Thyroid gland (tissue), 4 donors: Measurements from ENCODE around the gene CNTD1. TPM values are rescaled to one million over a fixed set of nuclear protein-coding genes. Genes with fewer than 3 reads are reported as not detected.
"Not testable (repeated sequence)": the region's sequence is repeated elsewhere in the genome, so short reads cannot be mapped to it uniquely, and the experiment has no call there.

ENCODE experiments used
- DNase-seq, 2 donors: peaks; one replicate each; pipeline ENCODE4 v3.0.0-alpha.2; 2019
- H3K27ac ChIP-seq, 3 donors: fragments of 200-600 bp; sonication (generic); 1 replicate in 2 of 3; 2 replicates in 1 of 3; pipeline ENCODE4 v1.5.1; 2016 to 2019; ENCODE audit warnings: mild to moderate bottlenecking in 1 of 3, moderate library complexity in 1 of 3
- H3K27me3 ChIP-seq: fragments of 200-600 bp; sonication (generic); one replicate; pipeline ENCODE4 v1.5.1; 2019
- H3K36me3 ChIP-seq, 2 donors: fragments of 200-600 bp; sonication (generic); one replicate each; pipeline ENCODE4 v1.5.1; 2016 to 2019
- H3K4me1 ChIP-seq, 2 donors: fragments of 200-600 bp; sonication (generic); one replicate each; pipeline ENCODE4 v1.5.1; 2017 to 2019
- H3K4me3 ChIP-seq, 3 donors: fragments of 200-600 bp; sonication (generic); replicated peaks in 1 of 3; 1 replicate in 2 of 3; 2 replicates in 1 of 3; pipeline ENCODE4 v1.5.1; 2016; ENCODE audit warnings: mild to moderate bottlenecking in 1 of 3
- H3K9me3 ChIP-seq: fragments of 200-600 bp; sonication (generic); one replicate; pipeline ENCODE4 v1.5.1; 2017
- POLR2A ChIP-seq, 2 donors: fragments of 450-650 bp; IDR thresholded peaks; one replicate each; pipeline ENCODE4 v1.6.1; 2017; ENCODE audit warnings: antibody characterized with exemption in 2 of 2, mild to moderate bottlenecking in 2 of 2, moderate library complexity in 1 of 2
- WGBS, 2 donors: methylation state at CpG; one replicate each; pipeline ENCODE4 v1.1.5; 2017; 5-methylcytosine and 5-hydroxymethylcytosine counted together
- intact Hi-C: fragments of 100-400 bp; cut with DNase I; formaldehyde crosslinking; loops from one replicate; pipeline ENCODE4 v1.15.1; 2023
- total RNA-seq, 4 donors: library from RNA; depleted of rRNA; stranded (reverse); fragments of >200 nt; gene quantifications; one replicate each; pipeline ENCODE4 v1.2.3, GENCODE V29; 2016
- TF ChIP-seq, protein P1 (sequence below), 6 experiments: fragments of 200-600 bp in 3 of 6; fragments of 450-650 bp in 3 of 6; sonication (generic) in 3 of 6; IDR thresholded peaks; one replicate each; pipeline ENCODE4 v1.5.1; 2016 to 2019; ENCODE audit warnings: antibody characterized with exemption in 6 of 6, mild to moderate bottlenecking in 2 of 6, inconsistent platforms in 1 of 6, moderate library complexity in 1 of 6

The CNTD1 gene
- total RNA-seq, 4 donors from 2014 or later: 0.27 TPM; not detected in 3

DNA sequence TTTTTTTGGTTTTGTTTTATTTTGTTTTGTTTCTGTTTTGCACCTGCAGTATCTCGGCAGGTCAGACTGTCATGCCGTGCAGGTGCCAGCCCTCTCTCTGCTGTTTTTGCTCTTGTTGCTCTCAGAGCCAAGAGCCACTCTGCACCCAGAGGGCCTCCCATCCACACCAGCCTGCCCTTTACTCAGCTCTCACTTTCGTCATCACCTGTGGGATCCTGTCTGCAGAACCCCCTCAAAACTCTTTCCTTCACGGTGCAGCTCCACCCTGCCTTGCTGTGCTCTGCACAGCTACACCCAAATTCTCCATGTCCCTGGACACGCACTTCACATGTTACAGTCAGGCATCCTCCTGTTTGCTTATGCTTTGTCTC, 54.9 kb downstream of the CNTD1 start:
- Histone ChIP-seq H3K4me1 (peaks cover 8 to 23% of the 10 kb centered on the region in 2 donors), H3K4me3 (no peak overlapping the region)

DNA sequence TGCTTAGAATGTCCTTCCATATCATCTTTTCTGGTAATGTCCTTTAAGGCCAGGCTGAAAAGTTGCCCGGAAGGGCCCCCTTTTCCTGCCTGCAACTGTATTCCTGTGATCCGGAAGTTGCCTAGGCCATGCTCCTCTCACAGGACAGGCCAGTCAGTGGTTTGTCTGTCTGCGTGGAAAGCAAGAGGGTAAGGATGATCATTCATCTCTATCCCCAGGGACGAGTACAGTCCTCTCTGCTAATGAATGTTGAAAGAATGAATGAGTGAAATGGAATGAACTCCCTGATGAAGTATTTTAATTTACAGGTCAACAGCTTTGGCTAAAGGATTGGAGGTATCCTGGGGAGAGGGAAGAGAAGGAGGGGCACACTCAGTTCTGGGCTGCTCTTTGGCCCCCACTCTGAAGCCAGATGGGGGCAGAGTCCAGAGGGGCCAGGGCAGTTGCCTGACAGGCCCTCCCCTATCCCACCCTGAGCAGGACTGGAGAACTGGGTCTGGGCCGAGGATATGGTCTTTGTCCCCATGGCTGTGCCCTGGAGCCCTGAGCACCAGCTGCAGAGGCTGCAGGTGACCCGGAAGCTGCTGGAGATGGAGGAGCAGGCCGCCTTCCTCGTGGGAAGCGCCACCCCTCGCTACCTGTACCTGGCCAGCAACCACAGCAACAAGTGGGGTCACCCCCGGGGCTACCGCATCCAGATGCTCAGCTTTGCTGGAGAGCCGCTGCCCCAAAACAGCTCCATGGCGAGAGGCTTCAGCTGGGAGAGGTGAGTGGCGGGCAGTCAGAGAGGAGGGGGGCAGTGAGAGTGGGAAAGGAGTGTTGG, 55.5 kb downstream of the CNTD1 start:
- Histone ChIP-seq H3K27ac (no peak overlapping the region), H3K36me3 (no peaks in the 10 kb centered on the region)

More for the DNA sequence above, 54.9 kb downstream of the CNTD1 start:
- Histone ChIP-seq H3K9me3 (no peaks in the 10 kb centered on the region), H3K27me3 (no peaks in the 10 kb centered on the region), H3K27ac (no peak overlapping the region), H3K36me3 (no peaks in the 10 kb centered on the region)
- intact Hi-C loops: no loop called here
- WGBS, 2 donors: 45 to 62% methylated on average over 5 of the region's 5 CpGs
- no peak for TF ChIP-seq POLR2A (IDR thresholded peaks at IDR 0.05)
- TF ChIP-seq, protein P1, sequence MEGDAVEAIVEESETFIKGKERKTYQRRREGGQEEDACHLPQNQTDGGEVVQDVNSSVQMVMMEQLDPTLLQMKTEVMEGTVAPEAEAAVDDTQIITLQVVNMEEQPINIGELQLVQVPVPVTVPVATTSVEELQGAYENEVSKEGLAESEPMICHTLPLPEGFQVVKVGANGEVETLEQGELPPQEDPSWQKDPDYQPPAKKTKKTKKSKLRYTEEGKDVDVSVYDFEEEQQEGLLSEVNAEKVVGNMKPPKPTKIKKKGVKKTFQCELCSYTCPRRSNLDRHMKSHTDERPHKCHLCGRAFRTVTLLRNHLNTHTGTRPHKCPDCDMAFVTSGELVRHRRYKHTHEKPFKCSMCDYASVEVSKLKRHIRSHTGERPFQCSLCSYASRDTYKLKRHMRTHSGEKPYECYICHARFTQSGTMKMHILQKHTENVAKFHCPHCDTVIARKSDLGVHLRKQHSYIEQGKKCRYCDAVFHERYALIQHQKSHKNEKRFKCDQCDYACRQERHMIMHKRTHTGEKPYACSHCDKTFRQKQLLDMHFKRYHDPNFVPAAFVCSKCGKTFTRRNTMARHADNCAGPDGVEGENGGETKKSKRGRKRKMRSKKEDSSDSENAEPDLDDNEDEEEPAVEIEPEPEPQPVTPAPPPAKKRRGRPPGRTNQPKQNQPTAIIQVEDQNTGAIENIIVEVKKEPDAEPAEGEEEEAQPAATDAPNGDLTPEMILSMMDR (IDR thresholded peaks at IDR 0.05): no peak
- DNase-seq: no peak

DNA sequence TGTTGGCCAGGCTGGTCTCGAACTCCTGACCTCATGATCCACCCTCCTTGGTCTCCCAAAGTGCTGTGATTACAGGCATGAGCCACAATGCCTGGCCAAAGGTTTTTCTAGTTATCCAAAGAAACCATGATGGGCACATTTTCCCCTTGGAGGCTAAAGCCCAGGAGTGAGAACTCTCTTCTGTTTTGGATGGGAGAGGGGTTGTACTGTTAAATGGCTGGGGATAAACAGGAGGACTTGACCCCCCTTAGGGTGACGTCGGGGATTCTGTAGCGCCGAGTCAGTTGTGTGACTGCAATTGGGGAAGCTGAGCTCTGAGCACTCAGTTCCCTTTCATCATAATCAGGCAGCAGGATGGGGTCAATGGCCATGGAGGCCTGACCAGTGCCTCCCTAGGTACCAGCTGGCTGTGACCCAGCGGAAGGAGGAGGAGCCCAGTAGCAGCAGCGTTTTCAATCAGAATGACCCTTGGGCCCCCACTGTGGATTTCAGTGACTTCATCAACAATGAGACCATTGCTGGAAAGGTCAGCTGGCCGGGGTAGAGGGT, 56.5 kb downstream of the CNTD1 start:
- no peak overlapping the region for H3K4me3 ChIP-seq
- H3K27me3 ChIP-seq: no peaks in the 10 kb centered on the region
- H3K9me3 ChIP-seq: no peaks in the 10 kb centered on the region
- 76 to 88% methylated on average over 7 to 8 of the region's 8 CpGs for WGBS, 2 donors
- H3K27ac ChIP-seq: no peak overlapping the region
- DNase-seq: no peak
- intact Hi-C loops: no loop called here
- H3K4me1 ChIP-seq: peaks cover under 1 to 10% of the 10 kb centered on the region in 2 donors
- no peaks in the 10 kb centered on the region for H3K36me3 ChIP-seq
- TF ChIP-seq, protein P1 (IDR thresholded peaks at IDR 0.05): no peak
- TF ChIP-seq POLR2A (IDR thresholded peaks at IDR 0.05): no peak

More for the DNA sequence above, 55.5 kb downstream of the CNTD1 start:
- intact Hi-C loops: no loop called here
- DNase-seq: no peak
- Histone ChIP-seq H3K9me3 (no peaks in the 10 kb centered on the region), H3K27me3 (no peaks in the 10 kb centered on the region), H3K4me1 (peaks cover 8 to 20% of the 10 kb centered on the region in 2 donors), H3K4me3 (no peak overlapping the region)
- no peak for TF ChIP-seq POLR2A (IDR thresholded peaks at IDR 0.05)
- TF ChIP-seq, protein P1 (IDR thresholded peaks at IDR 0.05): no peak
- 81 to 84% methylated on average over 9 to 14 of the region's 15 CpGs for WGBS, 2 donors

DNA sequence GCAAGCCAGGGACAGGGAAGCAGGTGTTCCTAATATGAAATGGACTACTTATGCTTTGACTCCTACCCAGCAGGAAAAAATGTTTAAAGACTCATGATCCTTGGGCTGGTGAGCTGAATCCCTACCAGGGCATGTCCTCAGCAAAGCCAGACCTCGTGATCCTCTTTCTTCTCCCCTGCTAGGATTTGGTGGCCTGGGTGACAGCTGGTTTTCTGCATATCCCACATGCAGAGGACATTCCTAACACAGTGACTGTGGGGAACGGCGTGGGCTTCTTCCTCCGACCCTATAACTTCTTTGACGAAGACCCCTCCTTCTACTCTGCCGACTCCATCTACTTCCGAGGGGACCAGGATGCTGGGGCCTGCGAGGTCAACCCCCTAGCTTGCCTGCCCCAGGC, 57.4 kb downstream of the CNTD1 start:
- H3K27ac ChIP-seq, H3K4me1 ChIP-seq, H3K36me3 ChIP-seq, DNase-seq, H3K4me3 ChIP-seq, H3K27me3 ChIP-seq, H3K9me3 ChIP-seq, intact Hi-C loops: not testable (repeated sequence)
- 91 to 92% methylated on average over 6 to 8 of the region's 8 CpGs for WGBS, 2 donors

DNA sequence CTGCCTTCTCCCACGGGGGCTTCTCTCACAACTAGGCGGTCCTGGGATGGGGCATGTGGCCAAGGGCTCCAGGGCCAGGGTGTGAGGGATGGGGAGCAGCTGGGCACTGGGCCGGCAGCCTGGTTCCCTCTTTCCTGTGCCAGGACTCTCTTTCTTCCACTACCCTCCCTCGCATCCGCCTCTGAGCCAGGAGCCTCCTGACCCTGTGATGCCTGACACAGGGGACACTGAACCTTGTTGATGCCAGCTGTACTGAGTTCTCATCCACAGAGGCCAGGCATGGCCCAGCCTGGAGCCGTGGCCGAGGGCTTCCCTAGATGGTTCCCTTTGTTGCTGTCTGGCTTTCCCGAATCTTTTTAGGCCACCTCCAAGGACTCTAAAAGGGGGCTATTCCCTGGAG, 57.9 kb downstream of the CNTD1 start:
- H3K4me1 ChIP-seq, H3K36me3 ChIP-seq, intact Hi-C loops, H3K27ac ChIP-seq, DNase-seq, H3K4me3 ChIP-seq, H3K27me3 ChIP-seq, H3K9me3 ChIP-seq: not testable (repeated sequence)
- 91 to 92% methylated on average over 4 to 5 of the region's 8 CpGs for WGBS, 2 donors

DNA sequence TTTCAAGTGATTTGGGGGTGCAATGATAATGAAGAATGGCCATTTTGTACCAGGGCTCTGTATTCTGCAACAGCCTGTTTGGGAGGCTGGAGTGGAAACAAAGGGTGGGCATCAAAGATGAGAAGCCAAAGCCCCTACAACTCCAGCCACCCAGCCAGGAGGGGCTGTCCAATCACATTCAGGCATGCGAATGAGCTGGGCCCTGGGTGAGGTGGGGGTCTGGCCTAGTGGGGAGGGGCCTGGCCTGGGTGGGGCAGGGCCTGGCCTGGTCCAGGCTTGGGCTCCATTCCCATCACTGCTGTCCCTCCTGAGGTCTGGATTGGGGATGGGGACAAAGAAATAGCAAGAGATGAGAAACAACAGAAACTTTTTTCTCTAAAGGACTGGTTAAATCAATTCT, 58.7 kb downstream of the CNTD1 start:
- no peak for DNase-seq
- Histone ChIP-seq H3K27ac (no peak overlapping the region), H3K36me3 (no peaks in the 10 kb centered on the region), H3K4me1 (no peaks in the 10 kb centered on the region), H3K4me3 (no peak overlapping the region), H3K9me3 (no peaks in the 10 kb centered on the region), H3K27me3 (no peaks in the 10 kb centered on the region)
- TF ChIP-seq, protein P1 (IDR thresholded peaks at IDR 0.05): no peak
- no peak for TF ChIP-seq POLR2A (IDR thresholded peaks at IDR 0.05)
- intact Hi-C loops: no loop called here
- WGBS, 2 donors: 91 to 100% methylated on average over 1 of the region's 1 CpG
